ENCODE results near the gene PXDN. TPM values are rescaled to one million over a fixed set of nuclear protein-coding genes. Genes with fewer than 3 reads are reported as not detected.

The PXDN gene
- total RNA-seq, 1 donor from 2014 or later = 27.5 TPM

DNA sequence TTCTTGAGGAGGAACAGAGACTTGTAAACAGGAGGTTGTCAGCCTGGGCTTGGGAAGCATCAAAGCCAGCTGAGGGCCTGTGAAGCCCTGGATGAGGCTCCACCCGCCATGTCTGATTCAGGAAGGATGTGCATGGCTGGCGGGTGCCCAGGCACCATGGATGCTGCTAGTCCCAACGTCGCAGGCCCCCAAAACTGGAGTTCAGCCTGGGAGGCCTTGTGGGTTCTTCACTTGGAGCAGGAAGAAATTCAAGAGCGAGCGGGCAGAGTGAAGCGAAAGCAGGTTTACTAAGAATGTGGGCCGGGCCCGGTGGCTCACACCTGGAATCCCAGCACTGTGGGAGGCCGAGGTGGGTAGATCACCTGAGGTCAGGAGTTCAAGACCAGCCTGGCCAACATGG lies 12.1 kb upstream of the PXDN start:
- intact Hi-C loops (cut with DNase I) = no loop called here
- DNase-seq (ENCODE audit: low spot score) = no peak

DNA sequence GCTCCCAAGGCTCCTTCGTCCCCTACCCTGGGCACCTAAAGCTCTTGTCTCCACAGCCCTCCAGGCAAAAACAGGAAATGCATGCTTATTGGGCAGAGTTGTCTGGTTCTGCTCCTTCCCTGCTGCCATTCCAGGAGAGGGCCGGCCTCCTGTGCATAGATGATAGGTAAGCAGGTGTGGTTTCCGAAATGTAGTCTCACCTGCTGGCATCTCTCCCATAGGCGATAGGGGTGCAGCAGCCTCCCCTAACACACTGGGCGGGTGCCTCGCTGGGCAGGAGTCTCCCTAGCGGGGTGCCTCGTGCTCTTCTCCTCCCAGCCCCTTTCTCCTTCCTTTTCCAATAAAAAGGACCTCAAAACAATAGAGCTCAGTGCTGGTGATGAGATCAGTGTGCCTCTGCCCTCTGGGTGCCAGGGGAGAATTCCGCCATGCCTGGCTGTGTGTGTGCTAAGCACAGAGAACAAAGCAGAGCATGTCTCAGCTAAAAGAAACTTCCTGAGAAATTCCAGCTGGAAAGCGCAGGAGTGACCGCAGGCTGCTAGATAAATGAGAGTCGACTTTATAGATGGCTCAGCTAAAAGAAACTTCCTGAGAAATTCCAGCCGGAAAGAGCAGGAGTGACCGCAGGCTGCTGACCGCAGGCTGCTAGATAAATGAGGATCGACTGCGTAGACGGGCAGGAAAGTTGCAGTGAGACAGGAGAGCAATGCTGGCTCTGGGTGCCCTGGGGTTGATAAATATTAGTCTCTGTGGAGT lies 11.3 kb upstream of the PXDN start:
- peak; percentile 41 for DNase-seq (ENCODE audit: low spot score)
- intact Hi-C loops (cut with DNase I) = no loop called here

DNA sequence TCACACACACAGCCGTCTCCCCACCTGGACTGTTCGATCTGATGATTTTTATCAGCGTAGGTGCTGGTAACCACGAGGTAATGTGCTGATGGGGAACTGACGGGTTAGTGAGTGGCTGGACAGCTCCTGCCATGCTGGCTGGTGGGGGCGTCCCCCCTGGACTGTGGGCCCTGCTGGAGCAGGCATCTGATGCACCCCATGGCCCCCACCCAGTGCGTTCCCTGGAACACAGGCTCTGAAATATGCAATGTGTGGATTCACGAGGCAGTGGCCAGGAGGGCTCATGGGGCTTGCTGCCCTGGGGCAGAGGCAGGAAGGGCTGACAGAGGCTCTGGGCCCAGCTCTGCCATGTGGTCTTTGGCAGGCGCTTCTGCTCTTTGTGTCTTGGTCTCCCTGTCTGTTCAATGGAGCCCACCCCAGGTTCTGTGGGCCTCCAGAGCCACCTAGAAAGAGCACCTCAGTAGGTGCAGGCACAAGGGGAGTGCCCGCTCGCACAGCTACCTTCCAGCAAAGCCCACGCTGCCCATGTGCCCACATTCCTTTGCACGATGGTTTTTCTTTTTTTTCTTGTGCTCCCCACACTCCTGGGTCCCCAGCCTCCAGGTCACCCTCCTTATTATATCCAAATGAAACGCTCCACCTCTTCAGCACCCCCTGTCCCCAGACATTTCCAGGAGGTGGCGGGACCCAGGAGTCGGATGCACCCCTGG lies 10.3 kb upstream of the PXDN start:
- peak; percentile 61 for DNase-seq (ENCODE audit: low spot score)
- intact Hi-C loops (cut with DNase I) = loop anchor here (5.0 kb wide), 2 partner anchors 63 to 202 kb away; no protein-coding TSS in a partner anchor

DNA sequence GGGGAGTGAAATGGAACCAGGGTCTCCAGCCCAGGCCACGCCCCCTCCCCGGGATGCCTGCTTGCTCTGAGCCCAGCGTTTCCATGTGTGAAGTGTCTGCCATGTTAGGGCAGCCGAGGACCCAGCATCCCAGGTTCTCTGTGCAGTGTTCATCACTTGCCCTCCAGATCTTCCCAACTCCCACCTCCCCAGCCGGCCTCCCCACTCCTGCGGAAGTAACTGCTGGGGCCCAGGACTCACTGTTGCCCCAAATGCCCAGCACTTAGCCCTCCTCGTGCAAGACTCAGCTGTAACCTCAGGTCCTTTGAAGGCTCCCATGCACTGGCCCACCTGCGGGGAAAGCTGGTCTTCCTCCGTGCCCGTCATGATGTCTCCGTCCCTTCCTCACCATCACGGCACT lies 9.7 kb upstream of the PXDN start:
- peak; percentile 19 for DNase-seq (ENCODE audit: low spot score)
- intact Hi-C loops (cut with DNase I) = loop anchor here (5.0 kb wide), 2 partner anchors 63 to 202 kb away; no protein-coding TSS in a partner anchor

DNA sequence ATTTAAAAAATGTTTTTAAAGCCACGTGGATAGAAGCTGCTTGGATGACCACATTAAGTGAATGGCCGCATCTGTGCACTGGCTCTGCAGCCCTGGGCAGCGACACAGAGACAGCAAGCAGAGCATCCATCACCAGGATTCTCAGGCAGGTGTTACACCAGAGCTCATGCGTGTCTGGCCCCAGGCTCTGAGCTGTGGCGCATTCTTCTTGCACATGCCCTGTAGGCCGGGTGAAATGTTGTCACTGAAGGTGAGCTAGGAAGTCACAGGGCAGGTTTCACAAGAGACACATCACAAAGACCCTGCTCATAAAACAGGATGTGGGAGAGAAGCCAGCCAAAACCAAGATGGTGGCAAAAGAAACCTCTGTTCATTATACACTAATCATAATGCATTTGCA lies 8.4 kb upstream of the PXDN start:
- intact Hi-C loops (cut with DNase I) = loop anchor here (5.0 kb wide), 2 partner anchors 65 to 200 kb away; no protein-coding TSS in a partner anchor
- DNase-seq (ENCODE audit: low spot score) = peak; percentile 57

DNA sequence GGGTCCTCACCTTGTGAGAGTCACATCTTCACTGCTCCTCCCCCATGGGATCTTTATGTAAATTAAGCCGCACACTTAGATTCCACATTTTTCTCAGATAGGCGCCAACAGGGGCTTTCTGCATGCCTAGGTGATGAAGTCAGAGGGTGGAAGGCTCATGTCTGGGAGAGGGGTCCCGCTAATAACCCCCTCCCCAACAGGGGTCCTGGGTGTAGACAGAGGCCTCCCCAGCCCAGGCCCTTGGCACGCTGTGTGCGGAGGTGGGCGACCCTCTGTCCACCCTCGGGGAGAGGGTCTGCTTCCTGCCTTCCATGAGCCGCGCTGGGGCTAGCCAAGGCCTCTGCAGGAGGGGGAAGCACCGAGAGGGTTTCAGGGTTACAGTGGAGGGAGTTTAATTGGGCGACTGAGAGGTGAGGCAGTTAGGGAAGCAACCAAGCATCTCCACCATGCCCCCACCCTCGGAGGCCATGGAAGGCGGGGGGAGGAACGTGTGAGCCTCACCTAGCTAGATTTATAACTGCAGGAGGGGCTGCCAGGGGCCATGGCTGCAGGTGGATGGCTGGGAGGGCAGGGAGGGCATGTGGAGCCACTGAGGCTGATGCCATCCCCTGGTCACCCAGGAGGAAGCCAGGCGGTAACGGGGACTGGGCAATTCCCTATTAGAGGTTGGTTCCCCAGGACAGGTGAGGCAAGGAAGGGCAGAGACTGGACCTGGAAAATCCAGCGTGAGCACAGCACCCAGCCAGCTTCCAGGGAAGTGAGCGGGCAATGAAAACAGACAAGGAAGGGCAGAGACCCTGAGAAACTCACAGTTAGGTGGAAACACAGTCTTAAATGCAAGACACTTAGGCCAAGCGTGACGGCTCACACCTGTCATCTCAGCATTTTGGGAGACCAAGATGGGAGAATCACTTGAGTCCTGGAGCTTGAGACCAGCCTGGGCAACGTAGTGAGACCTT lies 7.7 kb upstream of the PXDN start:
- DNase-seq (ENCODE audit: low spot score) = peak; percentile 64
- intact Hi-C loops (cut with DNase I) = loop anchor here (5.0 kb wide), 2 partner anchors 65 to 200 kb away; no protein-coding TSS in a partner anchor

DNA sequence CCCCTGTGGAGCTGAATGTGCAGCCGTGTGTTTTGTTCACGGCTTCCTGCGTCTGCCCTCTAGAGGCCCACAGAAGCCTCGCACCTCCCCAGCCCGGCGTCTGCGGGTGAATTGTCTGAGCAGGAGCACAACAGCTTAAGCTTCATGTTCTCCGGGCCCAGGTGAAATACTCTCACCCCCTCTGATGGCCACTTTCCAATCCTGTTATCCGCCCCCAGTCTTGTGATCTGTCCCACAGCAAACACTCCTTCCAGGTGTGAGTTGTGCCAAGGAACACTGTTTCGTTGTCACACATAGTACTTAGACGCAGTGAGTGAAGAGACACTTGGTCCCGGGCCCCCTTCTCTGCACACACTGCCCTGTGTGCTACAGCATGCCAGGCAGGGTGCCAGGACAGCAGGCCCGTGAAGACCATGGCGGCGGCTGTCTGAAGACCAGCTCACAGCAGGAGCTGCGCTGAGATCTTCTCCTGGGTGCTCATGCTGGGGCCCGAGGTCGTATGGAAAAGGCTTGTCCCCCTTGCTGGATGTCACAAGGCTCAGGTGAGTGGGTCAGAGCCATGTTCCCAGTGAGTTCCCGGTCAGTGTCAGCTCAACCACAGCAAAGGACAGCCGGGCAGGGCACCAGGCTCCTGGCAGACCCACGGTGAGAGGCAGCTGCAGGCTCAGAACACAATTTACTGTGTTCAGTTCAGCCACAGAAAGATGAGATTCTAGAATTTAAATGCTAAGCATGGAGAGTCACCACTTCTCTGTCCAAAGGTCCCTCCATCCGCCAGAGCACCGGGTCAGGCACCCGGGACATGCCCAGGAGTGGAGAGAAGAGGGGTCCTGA lies 6.8 kb upstream of the PXDN start:
- intact Hi-C loops (cut with DNase I) = loop anchor here (5.0 kb wide), 2 partner anchors 66 to 199 kb away; no protein-coding TSS in a partner anchor
- peak; percentile 76 for DNase-seq (ENCODE audit: low spot score)

DNA sequence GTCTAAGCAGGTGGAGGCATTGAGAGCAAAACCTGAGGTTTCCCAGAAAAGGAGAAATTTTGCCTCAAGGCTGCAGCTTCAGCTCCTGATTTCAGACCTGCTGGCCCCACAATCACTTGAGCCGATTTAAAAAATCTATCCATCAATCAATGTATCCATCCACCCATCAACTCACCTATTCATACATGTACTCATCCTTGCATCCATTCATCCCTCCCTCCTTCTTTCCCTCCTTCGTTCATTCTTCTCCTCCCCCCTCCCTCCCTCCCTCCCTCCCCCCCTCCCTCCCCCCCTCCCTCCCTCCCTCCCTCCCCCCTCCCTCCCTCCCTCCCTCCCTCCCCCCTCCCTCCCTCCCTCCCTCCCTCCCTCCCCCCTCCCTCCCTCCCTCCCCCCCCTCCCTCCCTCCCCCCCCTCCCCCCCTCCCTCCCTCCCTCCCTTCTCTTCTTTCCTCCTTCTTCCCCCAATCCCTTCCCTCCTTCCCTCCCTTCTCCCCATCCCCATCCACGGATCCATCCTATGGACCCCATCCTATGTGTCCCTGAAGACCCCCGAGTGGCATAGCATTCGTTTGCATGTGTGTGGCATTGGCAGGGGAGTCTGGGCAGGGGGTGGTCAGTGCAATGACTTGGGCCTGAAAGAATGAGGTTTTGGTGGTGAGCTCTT lies 6.1 kb upstream of the PXDN start:
- peak; percentile 10 for DNase-seq (ENCODE audit: low spot score)
- intact Hi-C loops (cut with DNase I) = loop anchor here (5.0 kb wide), 2 partner anchors 67 to 198 kb away; no protein-coding TSS in a partner anchor

DNA sequence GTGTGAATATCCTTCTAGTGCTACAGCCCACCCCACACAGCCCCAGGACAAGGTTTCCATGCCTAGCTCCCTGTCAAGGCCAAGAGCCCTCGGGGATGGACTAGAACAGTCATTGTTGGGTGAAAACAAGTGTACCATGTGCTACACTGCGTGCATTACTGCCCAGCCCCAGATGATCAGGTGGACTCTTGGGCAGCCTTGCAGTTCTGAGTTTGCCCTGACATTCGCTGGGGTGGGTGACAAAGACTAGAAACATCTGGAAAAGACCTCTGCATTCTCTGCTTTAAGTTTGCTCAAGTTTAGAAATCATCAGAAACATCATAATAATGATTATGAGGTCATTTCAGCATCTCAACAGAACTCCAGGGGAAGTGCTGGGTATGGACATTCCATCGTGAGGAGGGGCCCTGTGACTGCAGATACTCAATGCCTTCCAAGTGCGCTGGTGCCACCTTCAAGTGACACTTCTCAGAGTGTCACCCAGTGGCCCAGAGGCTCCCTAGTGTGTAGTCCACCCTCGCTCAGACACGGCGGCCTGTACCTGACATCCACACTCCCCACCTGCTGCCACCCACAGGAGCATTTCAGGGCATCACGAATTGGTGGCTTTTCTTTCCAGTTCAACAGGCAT lies 5.3 kb upstream of the PXDN start:
- intact Hi-C loops (cut with DNase I) = loop anchor here (5.0 kb wide), 2 partner anchors 68 to 197 kb away; no protein-coding TSS in a partner anchor
- DNase-seq (ENCODE audit: low spot score) = peak; percentile 63

DNA sequence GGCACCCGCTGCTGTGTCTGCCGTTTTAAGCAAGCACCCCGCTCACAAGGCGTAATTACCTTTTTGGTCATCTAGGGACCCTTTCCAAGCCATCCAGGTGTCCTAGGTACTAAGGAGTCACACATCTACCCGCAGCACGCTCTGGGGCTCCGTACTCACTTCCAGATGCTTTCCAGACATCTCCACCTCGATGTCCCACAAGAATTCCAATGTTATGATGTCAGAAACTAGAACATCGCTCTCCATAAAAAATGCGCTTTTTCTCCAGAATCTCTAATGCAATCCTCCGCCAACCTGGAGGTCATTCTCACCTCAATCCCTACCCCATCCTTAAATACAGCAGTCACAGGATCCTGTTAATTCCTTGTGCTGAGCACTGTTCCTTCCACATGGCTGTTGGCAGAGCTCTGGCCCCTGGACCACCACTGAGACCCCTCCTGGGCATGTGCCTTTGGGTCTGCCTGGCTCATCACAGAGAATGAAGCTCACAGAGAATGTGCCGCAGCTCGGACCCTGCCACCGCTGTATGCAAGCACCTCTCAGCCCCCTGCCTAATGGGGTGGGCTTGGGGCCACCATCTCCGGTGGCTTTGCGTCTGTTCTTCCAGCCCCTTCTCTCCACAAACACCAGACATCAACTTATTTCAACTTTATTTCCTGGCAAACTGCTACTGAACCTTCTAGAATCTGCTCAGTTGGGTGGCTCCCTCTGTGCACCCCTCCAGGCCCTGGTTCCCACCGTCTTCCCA lies 4.6 kb upstream of the PXDN start:
- DNase-seq (ENCODE audit: low spot score) = peak; percentile 70
- intact Hi-C loops (cut with DNase I) = no loop called here

DNA sequence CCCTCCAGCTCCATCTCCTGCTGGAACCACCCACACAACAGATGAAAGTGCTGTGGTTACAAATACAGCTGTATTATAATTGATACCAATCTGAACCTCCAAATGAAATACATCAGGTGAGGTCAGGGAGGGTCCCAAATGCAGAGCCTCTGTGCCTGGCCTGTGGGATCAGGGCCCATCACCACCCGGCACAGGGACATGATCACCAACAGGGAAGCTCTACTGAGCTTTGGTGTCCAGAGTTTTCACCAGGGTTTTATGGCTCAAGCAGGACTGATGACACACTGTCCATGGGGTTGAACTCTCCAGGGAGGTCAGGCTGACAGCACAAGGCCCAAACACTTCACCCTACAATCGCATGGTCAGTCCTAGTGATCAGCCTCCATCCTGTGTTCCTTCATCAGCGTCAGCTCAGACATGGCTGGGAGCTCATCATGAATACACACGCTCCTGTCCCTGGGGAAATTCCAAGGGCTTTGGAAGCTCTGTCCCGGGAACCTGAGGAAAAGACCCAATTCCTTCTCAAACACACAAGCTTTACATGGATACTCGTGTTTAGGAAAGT lies 3.9 kb upstream of the PXDN start:
- DNase-seq (ENCODE audit: low spot score) = peak; percentile 65
- intact Hi-C loops (cut with DNase I) = no loop called here

DNA sequence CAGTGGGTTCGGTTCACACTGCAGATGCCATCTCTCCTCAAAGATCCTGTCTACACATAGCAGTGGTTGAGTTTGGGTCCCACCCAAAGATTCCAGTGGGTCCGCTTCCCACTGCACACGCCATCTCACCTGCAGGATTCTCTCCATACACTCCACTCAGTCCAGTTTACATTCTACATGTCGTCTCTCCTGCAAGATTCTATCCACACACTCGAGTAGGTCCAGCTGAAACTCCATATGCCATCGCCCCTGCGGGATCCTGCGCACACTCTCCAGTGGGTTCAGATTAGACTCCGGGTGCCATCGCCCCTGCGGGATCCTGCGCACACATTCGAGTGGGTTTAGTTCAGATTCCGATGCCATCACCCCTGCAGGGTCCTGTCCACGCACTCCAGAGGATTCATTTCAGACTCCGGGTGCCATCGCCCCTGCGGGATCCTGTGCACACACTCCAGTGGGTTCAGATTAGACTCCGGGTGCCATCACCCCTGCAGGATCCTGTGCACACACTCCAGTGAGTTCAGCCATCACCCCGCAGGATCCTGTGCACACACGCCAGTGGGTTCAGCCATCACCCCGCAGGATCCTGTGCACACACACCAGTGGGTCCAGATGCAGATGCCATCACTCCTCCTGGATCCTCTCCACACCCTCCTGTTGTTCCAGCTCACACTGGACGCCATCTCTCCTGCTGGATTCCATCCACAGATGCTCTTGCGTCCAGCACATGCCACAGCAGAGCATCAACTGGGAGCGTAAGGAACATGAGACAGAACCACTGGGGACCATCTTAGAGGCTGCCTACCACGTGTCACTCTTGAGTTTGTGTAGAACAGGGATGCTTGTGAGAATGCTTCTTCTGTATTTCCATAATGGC lies 3.0 kb upstream of the PXDN start:
- DNase-seq (ENCODE audit: low spot score) = peak; percentile 68
- intact Hi-C loops (cut with DNase I) = no loop called here

DNA sequence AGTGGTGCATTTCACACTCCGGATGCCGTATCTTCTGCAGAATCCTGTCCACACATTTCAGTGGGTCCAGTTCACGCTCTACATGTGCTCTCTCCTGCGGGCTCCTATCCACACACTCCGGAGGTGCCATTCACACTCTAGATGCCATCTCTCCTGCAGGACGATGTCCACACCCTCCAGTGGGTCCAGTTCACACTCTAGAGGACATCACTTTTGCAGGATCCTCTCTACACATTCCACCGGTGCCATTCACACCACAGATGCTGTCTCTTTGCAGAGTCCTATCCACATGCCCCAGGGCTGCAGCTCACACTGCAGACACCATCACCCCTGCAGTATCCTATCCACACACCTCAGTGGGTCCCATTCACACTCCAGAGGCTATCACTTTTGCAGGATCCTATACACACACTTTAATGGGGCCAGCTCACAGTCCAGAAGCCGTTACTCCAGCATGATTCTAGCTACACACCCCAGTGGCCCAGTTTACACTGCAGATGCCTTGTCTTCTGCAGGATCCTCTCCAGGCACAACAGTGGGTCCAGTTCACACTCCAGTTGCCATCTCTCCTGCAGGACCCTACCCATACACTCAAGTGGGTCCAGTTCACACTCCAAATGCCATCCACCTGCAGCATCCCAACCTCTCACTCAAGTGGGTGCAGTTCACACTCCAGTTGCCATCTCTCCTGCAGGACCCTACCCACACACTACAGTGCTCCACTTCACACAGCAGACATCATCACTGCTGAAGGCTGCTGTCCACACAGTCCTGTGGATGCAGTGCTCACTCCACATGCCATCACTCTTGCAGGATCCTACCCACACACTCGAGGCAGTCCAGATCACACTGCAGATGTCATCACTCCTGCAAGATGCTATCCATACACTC lies 2.1 kb upstream of the PXDN start:
- intact Hi-C loops (cut with DNase I) = no loop called here
- peak; percentile 72 for DNase-seq (ENCODE audit: low spot score)

DNA sequence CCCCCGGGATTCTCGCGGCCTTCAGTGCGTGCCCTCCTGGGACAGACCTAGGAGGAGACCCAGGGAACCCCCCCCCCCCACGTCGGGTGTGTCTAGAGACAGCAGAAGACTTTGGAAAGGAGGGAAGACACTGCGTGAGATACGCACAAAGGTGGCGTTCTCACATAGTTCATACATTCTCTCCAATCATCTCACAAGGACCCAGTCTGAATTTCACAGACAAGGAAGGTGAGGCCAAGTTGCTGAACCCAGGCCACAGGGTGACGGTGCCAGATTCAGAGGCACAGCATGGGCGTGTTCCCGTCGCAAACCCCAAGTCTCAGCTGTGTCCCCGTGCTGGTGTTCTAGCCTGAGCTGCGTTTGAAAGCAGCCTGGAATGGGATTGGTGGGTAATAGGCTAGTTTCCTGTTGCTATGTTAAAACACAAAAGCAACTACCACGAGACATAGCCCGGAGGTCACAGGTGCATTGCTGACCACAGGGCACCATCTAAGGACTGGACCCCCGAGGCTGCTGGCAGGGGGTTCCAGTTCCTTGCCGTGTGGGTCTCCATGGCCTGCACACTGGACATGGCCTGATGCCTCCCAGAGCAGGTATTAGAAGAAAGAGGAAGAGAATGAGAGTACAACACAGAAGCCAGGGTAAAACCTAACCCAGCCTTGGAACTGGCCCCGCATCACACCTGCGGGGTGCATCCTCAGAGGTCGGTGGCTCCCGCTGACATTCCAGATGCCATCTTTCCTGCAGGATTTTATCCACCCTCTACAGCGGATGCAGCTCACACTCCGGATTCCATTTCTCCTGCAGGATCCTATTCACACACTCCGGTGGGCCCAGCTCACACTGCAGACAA lies 1.1 kb upstream of the PXDN start:
- intact Hi-C loops (cut with DNase I) = no loop called here
- DNase-seq (ENCODE audit: low spot score) = peak; percentile 74
